Measurements from ENCODE around the gene CASR.
A peak's percentile ranks its signal among the peaks of the same experiment; 100 is the strongest.

CASR gene

GRCh38 chr3:122253581-122253980 lies 70.1 kb downstream of the CASR start:
- DNase-seq (ENCODE audit: low read depth, low spot score): no peak
- H3K4me3 ChIP-seq (ENCODE audit: low read length): no peak overlapping the region

DNA sequence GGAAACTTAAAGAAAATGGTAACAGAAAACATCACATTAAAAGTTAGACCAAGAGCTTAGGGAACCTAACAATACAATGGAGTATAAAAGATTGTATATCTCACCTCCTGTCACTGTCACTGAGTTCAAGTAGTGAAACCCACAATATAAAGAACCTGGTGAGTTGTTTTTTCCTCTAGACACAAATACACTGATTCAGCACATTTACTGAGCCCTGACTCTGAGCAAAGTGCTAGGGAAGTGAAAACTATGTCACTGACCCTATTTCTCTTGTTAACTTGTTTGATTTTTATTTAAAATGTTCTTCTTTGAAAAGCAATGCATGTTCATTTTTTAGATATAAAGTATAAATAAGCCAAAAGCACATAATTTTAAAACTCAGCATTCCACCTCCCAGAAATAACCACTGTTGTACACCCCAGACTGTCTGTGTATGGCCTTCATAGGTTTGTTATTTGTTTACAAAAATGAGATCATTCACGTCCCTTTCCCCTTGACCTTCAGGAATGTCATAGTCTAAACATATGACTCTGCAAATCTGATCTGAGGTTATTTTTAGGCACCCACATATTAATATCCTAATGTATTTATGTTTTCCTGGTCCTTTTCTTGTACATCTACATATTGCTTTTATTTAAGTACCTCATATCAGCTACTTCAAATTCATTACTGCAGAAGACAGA lies 72.4 kb downstream of the CASR start:
- H3K4me3 ChIP-seq (ENCODE audit: low read length): no peak overlapping the region
- no peak for DNase-seq (ENCODE audit: low read depth, low spot score)

- DNase-seq (ENCODE audit: low read depth, low spot score): no peak
- no peak overlapping the region for H3K4me3 ChIP-seq (ENCODE audit: low read length)
Observed at GRCh38 chr3:122257644-122258364, 74.3 kb downstream of the CASR start.

GRCh38 chr3:122258757-122259371 lies 75.4 kb downstream of the CASR start:
- peak; percentile 35 for DNase-seq (ENCODE audit: low read depth, low spot score)

GRCh38 chr3:122260206-122260605 lies 76.7 kb downstream of the CASR start:
- no peak for DNase-seq (ENCODE audit: low read depth, low spot score)
- no peak overlapping the region for H3K4me3 ChIP-seq (ENCODE audit: low read length)

More at GRCh38 chr3:122258757-122259371, 75.4 kb downstream of the CASR start:
- no peak overlapping the region for H3K4me3 ChIP-seq (ENCODE audit: low read length)

DNA sequence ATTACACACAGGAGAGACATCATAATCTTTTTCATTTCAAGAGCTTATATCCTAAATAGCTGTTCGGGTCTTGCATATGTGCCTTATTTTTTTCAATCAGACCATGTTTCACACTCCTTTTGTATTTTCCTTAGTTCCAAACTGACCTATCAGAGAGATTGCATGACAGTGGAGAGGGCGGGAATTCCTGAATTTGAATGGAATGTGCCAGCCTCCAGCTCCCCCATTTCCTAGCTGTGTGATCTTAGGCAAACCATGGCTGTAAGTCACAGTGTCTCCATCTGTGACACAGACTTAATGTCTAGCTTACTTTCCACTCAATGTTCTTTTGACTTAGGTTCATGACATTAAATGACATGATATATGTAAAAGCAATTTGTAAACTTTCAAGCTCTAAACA lies 79.6 kb downstream of the CASR start:
- no peak for DNase-seq (ENCODE audit: low read depth, low spot score)
- H3K4me3 ChIP-seq (ENCODE audit: low read length): no peak overlapping the region

DNA sequence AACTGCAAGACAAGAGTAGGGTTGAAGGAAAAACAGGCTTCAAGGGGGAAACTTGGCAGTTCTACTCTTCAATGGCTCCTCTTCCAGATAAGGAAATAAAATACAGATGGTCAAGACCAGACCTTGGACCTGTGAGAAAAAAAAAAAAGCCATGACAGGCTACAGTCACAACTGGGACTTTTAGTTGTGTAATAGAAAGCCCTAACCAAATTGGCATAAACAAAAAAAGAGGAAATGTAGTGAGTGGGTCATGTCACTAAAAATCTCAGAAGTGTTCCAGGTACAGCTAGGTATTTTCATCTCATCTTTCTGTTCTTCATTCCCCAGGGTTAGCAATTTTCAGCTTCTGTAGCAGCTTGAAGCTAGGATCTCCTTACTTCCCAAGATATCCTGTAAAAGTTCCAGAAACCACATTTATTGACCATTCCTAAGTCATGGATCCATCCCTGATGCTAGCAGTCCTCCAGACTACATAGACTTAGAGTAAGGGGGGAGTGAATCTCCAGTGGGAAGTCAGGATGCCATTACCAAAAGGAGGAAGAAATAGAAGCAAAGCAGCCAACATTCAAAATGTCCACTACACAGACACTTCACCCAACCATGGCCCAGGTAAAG lies 80.6 kb downstream of the CASR start:
- H3K4me3 ChIP-seq (ENCODE audit: low read length): no peak overlapping the region
- no peak for DNase-seq (ENCODE audit: low read depth, low spot score)

DNA sequence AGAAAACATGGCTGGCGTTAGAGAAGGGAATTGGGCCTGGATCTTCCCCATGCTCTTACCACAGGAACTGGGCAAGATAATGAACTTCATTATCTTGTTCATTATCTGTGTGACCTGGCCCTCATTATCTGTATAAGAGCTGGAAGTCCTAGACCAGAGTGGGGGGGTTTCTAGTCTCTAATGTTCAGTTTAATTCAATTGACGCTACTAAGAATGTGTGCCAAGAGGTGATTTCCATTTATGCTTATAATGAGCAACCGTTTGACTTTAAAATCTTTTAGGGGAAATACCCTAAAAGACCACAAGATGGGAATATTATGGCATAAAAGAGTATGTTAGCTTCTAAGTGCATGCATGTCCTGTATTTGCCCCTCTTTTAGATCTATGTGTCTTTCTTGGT lies 82.5 kb downstream of the CASR start:
- no peak overlapping the region for H3K4me3 ChIP-seq (ENCODE audit: low read length)
- no peak for DNase-seq (ENCODE audit: low read depth, low spot score)

GRCh38 chr3:122268257-122269024 lies 85.0 kb downstream of the CASR start:
- no peak for DNase-seq (ENCODE audit: low read depth, low spot score)
- no peak overlapping the region for H3K4me3 ChIP-seq (ENCODE audit: low read length)

- H3K4me3 ChIP-seq (ENCODE audit: low read length): no peak overlapping the region
- DNase-seq (ENCODE audit: low read depth, low spot score): no peak
Observed at GRCh38 chr3:122269045-122269444, 85.6 kb downstream of the CASR start.

DNA sequence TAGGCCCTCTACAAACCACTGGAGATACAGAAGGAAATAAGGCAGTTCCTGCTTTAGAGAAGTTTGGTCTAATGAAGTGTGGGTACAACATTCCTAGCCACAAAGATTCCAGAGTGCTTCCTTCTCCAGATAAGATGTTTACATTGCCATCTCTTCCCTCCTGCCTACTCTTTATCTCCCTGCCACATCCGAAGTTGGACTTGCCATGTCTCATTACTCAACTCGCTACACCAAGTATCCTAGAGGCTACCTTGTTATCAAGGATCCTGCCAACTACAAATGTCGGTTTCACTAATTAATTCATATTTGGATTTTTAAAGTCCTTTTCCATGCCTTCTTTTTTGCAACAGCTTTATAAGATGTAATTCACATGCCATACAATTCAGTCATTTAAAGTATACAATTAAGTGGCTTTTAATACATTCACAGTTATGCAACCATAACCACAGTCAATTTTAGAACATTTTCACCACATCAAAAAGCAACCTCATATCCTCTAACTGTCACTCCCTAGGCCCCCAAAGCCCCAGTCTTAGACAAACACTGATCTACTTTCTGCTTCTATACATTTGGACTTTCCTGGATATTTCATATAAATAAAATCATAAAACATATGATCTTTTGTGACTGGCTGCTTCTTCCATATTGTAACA lies 87.9 kb downstream of the CASR start:
- peak; percentile 88 for DNase-seq (ENCODE audit: low read depth, low spot score)
- H3K4me3 ChIP-seq (ENCODE audit: low read length): no peak overlapping the region

GRCh38 chr3:122272879-122273278 lies 89.4 kb downstream of the CASR start:
- DNase-seq (ENCODE audit: low read depth, low spot score): no peak
- no peak overlapping the region for H3K4me3 ChIP-seq (ENCODE audit: low read length)

GRCh38 chr3:122273498-122273897 lies 90.0 kb downstream of the CASR start:
- no peak overlapping the region for H3K4me3 ChIP-seq (ENCODE audit: low read length)
- DNase-seq (ENCODE audit: low read depth, low spot score): no peak

DNA sequence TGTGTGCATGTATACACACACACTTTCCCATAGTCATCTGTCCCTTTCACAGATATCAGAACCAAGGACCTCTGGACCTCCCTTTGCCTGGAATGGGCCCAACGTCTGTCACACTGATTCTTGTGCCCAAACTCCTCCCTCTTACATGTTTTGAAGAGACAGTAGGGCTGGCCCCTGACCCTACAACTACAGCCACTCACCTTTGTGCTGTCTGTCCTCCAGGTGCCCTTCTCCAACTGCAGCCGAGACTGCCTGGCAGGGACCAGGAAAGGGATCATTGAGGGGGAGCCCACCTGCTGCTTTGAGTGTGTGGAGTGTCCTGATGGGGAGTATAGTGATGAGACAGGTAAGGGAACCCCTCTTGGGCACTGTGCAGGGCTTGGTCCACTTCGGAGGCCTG lies 98.4 kb downstream of the CASR start:
- DNase-seq (ENCODE audit: low read depth, low spot score): no peak
- H3K4me3 ChIP-seq (ENCODE audit: low read length): no peak overlapping the region

DNA sequence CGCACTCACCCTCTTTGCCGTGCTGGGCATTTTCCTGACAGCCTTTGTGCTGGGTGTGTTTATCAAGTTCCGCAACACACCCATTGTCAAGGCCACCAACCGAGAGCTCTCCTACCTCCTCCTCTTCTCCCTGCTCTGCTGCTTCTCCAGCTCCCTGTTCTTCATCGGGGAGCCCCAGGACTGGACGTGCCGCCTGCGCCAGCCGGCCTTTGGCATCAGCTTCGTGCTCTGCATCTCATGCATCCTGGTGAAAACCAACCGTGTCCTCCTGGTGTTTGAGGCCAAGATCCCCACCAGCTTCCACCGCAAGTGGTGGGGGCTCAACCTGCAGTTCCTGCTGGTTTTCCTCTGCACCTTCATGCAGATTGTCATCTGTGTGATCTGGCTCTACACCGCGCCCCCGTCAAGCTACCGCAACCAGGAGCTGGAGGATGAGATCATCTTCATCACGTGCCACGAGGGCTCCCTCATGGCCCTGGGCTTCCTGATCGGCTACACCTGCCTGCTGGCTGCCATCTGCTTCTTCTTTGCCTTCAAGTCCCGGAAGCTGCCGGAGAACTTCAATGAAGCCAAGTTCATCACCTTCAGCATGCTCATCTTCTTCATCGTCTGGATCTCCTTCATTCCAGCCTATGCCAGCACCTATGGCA lies 100.5 kb downstream of the CASR start:
- no peak overlapping the region for H3K4me3 ChIP-seq (ENCODE audit: low read length)
- peak; percentile 87 for DNase-seq (ENCODE audit: low read depth, low spot score)

DNA sequence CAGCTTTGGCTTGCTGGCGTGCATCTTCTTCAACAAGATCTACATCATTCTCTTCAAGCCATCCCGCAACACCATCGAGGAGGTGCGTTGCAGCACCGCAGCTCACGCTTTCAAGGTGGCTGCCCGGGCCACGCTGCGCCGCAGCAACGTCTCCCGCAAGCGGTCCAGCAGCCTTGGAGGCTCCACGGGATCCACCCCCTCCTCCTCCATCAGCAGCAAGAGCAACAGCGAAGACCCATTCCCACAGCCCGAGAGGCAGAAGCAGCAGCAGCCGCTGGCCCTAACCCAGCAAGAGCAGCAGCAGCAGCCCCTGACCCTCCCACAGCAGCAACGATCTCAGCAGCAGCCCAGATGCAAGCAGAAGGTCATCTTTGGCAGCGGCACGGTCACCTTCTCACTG lies 101.0 kb downstream of the CASR start:
- no peak overlapping the region for H3K4me3 ChIP-seq (ENCODE audit: low read length)
- DNase-seq (ENCODE audit: low read depth, low spot score): no peak

- DNase-seq (ENCODE audit: low read depth, low spot score): no peak
- no peak overlapping the region for H3K4me3 ChIP-seq (ENCODE audit: low read length)
Observed at GRCh38 chr3:122294359-122294758, 110.9 kb downstream of the CASR start.

DNA sequence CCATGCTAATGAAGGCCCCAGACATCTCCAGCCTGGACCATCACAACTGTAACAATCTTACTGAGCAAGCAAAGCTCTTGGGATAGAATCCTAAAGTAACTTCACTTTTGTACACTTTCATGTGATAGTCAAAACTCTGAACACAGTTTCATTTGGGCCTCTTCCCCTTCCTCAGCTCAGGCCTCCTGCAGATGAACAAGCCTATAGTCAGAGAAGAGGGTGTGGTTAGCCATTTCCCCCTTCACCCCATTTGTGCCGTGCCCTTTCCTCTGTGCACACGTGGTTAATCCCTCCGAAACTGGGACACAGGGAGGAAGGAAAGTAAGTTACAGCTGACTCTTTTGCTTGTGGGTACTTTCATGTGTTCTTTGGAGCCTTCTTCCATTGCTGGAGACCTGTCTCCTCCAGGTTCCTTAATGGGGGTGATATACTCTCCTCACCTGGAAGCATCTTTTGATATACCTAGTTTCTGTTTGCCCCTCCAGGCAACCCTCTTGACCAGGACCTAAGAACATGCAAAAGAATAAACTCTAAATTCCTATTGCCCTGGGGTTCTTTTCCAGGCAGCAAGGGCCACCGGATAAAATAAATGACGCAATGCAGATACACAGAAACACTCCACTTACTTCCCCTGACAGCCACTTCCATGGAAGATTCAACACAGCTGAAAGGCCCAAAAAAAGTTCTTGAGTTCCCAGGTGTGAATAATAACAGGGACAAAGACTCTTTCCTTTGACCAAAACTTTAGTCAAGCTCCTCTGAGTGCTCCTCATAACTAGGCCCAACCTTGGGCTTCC lies 112.0 kb downstream of the CASR start:
- H3K4me3 ChIP-seq (ENCODE audit: low read length): no peak overlapping the region
- no peak for DNase-seq (ENCODE audit: low read depth, low spot score)

Measured in Jurkat, Clone E6-1 (cell line).